ENCODE measurements around the gene ZNRF3. TPM values are rescaled to one million over a fixed set of nuclear protein-coding genes. Genes with fewer than 3 reads are reported as not detected.

ZNRF3 gene
- total RNA-seq (ENCODE audit: low replicate concordance) = 17.9 and 23.1 TPM in 2 replicates
- long read RNA-seq, partial matches to known transcripts = 0 of 7 reads
- long read RNA-seq, other reads (novel, unspliced or antisense) = 7 of 7 reads

DNA sequence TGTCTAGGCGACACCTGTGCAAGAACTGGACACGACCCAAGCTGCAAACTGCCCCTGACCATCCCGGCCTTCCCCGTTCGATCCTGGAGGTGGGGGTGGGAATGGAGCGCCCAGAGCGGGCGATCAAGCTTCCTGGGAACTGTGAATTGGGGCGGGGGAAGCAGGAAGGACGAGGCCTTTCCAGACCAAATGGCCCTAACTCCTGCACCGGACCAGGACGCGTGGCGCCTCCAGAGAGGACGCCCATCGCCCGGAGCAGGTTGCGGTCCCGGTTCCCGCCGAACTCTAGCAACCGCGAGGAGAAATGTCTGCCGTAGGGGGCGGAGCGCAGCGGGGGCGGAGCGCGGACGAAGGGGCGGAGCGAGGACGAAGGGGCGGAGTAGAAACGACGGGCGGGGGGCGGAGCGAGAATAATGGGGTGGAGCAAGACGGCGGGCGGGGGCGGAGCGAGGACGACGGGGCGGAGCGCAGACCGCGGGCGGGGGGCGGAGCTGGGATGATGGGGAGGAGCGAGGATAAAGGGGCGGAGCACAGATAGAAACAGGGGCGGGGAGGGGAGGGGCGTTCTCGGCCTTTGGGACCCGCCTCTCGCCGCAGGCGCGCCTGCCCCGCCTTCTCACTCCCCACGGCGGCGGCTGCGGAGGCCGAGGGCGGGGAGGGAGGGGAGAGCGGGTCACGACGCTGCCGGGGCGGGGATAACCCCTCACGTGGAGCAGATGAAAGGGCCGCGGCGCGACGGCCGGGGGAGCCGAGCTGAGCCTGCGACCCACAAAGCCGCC, at the start of gene ZNRF3:
Gene ZNRF3 (plus strand): TSS at position 695 of the 779 bp plus-strand sequence. CDS start 195 bp downstream, outside the sequence.
- H3K27ac Mint-ChIP-seq = peak within 1 kb of the TSS; percentile 73

GRCh38 chr22:28835630-28836189, 47.7 kb upstream of the ZNRF3 start:
- Mint-ChIP-seq H3K9me3 (no peaks in the 10 kb centered on the region), H3K27ac (no peak overlapping the region), H3K4me1 (ENCODE audit: unreplicated experiment) (peaks cover 4% of the 10 kb centered on the region), H3K4me3 (no peak overlapping the region), H3K27me3 (no peaks in the 10 kb centered on the region), H3K36me3 (peaks cover 7% of the 10 kb centered on the region)
- TF ChIP-seq, protein P1, sequence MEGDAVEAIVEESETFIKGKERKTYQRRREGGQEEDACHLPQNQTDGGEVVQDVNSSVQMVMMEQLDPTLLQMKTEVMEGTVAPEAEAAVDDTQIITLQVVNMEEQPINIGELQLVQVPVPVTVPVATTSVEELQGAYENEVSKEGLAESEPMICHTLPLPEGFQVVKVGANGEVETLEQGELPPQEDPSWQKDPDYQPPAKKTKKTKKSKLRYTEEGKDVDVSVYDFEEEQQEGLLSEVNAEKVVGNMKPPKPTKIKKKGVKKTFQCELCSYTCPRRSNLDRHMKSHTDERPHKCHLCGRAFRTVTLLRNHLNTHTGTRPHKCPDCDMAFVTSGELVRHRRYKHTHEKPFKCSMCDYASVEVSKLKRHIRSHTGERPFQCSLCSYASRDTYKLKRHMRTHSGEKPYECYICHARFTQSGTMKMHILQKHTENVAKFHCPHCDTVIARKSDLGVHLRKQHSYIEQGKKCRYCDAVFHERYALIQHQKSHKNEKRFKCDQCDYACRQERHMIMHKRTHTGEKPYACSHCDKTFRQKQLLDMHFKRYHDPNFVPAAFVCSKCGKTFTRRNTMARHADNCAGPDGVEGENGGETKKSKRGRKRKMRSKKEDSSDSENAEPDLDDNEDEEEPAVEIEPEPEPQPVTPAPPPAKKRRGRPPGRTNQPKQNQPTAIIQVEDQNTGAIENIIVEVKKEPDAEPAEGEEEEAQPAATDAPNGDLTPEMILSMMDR (conservative IDR thresholded peaks at IDR 0.05) = no peak
- no peak for DNase-seq (ENCODE audit: extremely low spot score, unreplicated experiment)

More for the DNA sequence above, at the start of gene ZNRF3:
- Mint-ChIP-seq H3K36me3 (no peaks in the 10 kb centered on the region), H3K9me3 (no peaks in the 10 kb centered on the region), H3K4me3 (peak within 1 kb of the TSS; percentile 90), H3K27me3 (no peaks in the 10 kb centered on the region), H3K4me1 (ENCODE audit: unreplicated experiment) (peaks cover 33% of the 10 kb centered on the region)
- DNase-seq (ENCODE audit: extremely low spot score, unreplicated experiment) = peak; percentile 98
- TF ChIP-seq, protein P1 (conservative IDR thresholded peaks at IDR 0.05) = no peak

- peaks cover 6% of the 10 kb centered on the region for H3K36me3 Mint-ChIP-seq
- H3K27ac Mint-ChIP-seq = no peak overlapping the region
- H3K27me3 Mint-ChIP-seq = no peaks in the 10 kb centered on the region
- DNase-seq (ENCODE audit: extremely low spot score, unreplicated experiment) = no peak
- H3K9me3 Mint-ChIP-seq = no peaks in the 10 kb centered on the region
- no peaks in the 10 kb centered on the region for H3K4me1 Mint-ChIP-seq (ENCODE audit: unreplicated experiment)
- H3K4me3 Mint-ChIP-seq = no peak overlapping the region
- TF ChIP-seq, protein P1 (conservative IDR thresholded peaks at IDR 0.05) = no peak
These were observed 45.7 kb upstream of the ZNRF3 start for GRCh38 chr22:28837640-28838039.

GRCh38 chr22:28838971-28839370, 44.4 kb upstream of the ZNRF3 start:
- no peaks in the 10 kb centered on the region for H3K9me3 Mint-ChIP-seq
- no peaks in the 10 kb centered on the region for H3K27me3 Mint-ChIP-seq
- no peaks in the 10 kb centered on the region for H3K4me1 Mint-ChIP-seq (ENCODE audit: unreplicated experiment)
- DNase-seq (ENCODE audit: extremely low spot score, unreplicated experiment) = no peak
- H3K36me3 Mint-ChIP-seq = peaks cover 4% of the 10 kb centered on the region
- no peak overlapping the region for H3K27ac Mint-ChIP-seq
- H3K4me3 Mint-ChIP-seq = no peak overlapping the region
- TF ChIP-seq, protein P1 (conservative IDR thresholded peaks at IDR 0.05) = no peak

- Mint-ChIP-seq H3K4me3 (no peak overlapping the region), H3K9me3 (no peaks in the 10 kb centered on the region), H3K36me3 (no peaks in the 10 kb centered on the region), H3K4me1 (ENCODE audit: unreplicated experiment) (no peaks in the 10 kb centered on the region), H3K27ac (no peak overlapping the region), H3K27me3 (no peaks in the 10 kb centered on the region)
- TF ChIP-seq, protein P1 (conservative IDR thresholded peaks at IDR 0.05) = peak; percentile 52
- no peak for DNase-seq (ENCODE audit: extremely low spot score, unreplicated experiment)
These were observed 42.3 kb upstream of the ZNRF3 start for GRCh38 chr22:28841111-28841510.
